WTC11 (cell line): Measurements from ENCODE around the gene EYA2. TPM values are rescaled to one million over a fixed set of nuclear protein-coding genes. Genes with fewer than 3 reads are reported as not detected.
A peak's percentile ranks its signal among the peaks of the same experiment; 100 is the strongest.

Source experiments
- ATAC-seq: fragments of 200-7000 bp; cut with Tn5 transposase; 2 replicates; pipeline ENCODE4 v1.10.0; 2021; ENCODE audit warnings: mild to moderate bottlenecking, moderate library complexity
- CTCF ChIA-PET: fragments of 300-600 bp; sonication (Branson Sonifier 250); formaldehyde crosslinking; loops from one replicate; lab custom pipeline; 2021; ENCODE audit warnings: antibody characterized with exemption; lab: Charles Lee
- POLR2A ChIA-PET: fragments of 350-600 bp; sonication (Branson Sonifier 250); formaldehyde crosslinking; loops from one replicate; lab custom pipeline; 2021; ENCODE audit warnings: antibody characterized with exemption; lab: Charles Lee
- DNase-seq: peaks from one replicate; pipeline ENCODE4 v3.0.0; 2021; ENCODE audit warnings: low spot score
- H3K27ac Mint-ChIP-seq: 2 replicates; pipeline ENCODE4 v1.8.0; 2021; ENCODE audit warnings: mixed read lengths
- H3K27me3 Mint-ChIP-seq: 2 replicates; pipeline ENCODE4 v1.8.0; 2021; ENCODE audit warnings: low read depth, mild to moderate bottlenecking, moderate library complexity, mixed read lengths
- H3K36me3 Mint-ChIP-seq: 2 replicates; pipeline ENCODE4 v1.8.0; 2021; ENCODE audit warnings: mixed read lengths
- H3K4me1 Mint-ChIP-seq: 2 replicates; pipeline ENCODE4 v1.8.0; 2022; ENCODE audit warnings: mixed read lengths
- H3K4me3 Mint-ChIP-seq: 2 replicates; pipeline ENCODE4 v1.8.0; 2021; ENCODE audit warnings: mild to moderate bottlenecking, moderate library complexity, mixed read lengths
- H3K9me3 Mint-ChIP-seq: 2 replicates; pipeline ENCODE4 v1.8.0; 2021; ENCODE audit warnings: mixed read lengths
- ATF6 ChIP-seq: sonication (generic); formaldehyde crosslinking; IDR thresholded peaks from 2 replicates; pipeline ENCODE4 v1.8.1; 2023; ENCODE audit warnings: mild to moderate bottlenecking, missing genetic modification reagents
- E2F1 ChIP-seq: sonication (generic); formaldehyde crosslinking; IDR thresholded peaks from 2 replicates; pipeline ENCODE4 v1.8.0; 2022; ENCODE audit warnings: mild to moderate bottlenecking, missing genetic modification reagents
- ESRRA ChIP-seq: sonication (generic); formaldehyde crosslinking; IDR thresholded peaks from 2 replicates; pipeline ENCODE4 v1.8.1; 2022; ENCODE audit warnings: mild to moderate bottlenecking, missing genetic modification reagents, borderline replicate concordance
- FOXP1 ChIP-seq: sonication (generic); formaldehyde crosslinking; IDR thresholded peaks from 2 replicates; pipeline ENCODE4 v1.8.0; 2022; ENCODE audit warnings: missing genetic modification reagents, mild to moderate bottlenecking, moderate library complexity, borderline replicate concordance
- HMGA2 ChIP-seq: fragments of 250-450 bp; sonication (Bioruptor Pico); IDR thresholded peaks from 2 replicates; pipeline ENCODE4 v1.4.0; 2021; ENCODE audit warnings: mild to moderate bottlenecking, moderate library complexity
- KAT7 ChIP-seq: sonication (generic); formaldehyde crosslinking; IDR thresholded peaks from 2 replicates; pipeline ENCODE4 v1.8.1; 2023; ENCODE audit warnings: missing genetic modification reagents, mild to moderate bottlenecking, borderline replicate concordance
- PRDM15 ChIP-seq: sonication (generic); formaldehyde crosslinking; IDR thresholded peaks from 2 replicates; pipeline ENCODE4 v1.8.0; 2022; ENCODE audit warnings: missing genetic modification reagents
- PRRX2 ChIP-seq: fragments of 250-450 bp; sonication (Bioruptor Pico); IDR thresholded peaks from 2 replicates; pipeline ENCODE4 v1.8.0; 2021; ENCODE audit warnings: mild to moderate bottlenecking
- RORB ChIP-seq: fragments of 250-450 bp; sonication (Bioruptor Pico); IDR thresholded peaks from 2 replicates; pipeline ENCODE4 v1.9.0; 2021; ENCODE audit warnings: mild to moderate bottlenecking
- SOX15 ChIP-seq: fragments of 250-450 bp; sonication (Bioruptor Pico); IDR thresholded peaks from 2 replicates; pipeline ENCODE4 v1.9.0; 2021; ENCODE audit warnings: mild to moderate bottlenecking
- STAT6 ChIP-seq: sonication (generic); formaldehyde crosslinking; conservative IDR thresholded peaks from 2 replicates; pipeline ENCODE4 v1.8.1; 2023; ENCODE audit warnings: mild to moderate bottlenecking, low read depth, missing genetic modification reagents, moderate library complexity
- ZNF138 ChIP-seq: sonication (generic); formaldehyde crosslinking; conservative IDR thresholded peaks from 2 replicates; pipeline ENCODE4 v1.8.1; 2022; ENCODE audit warnings: mild to moderate bottlenecking, moderate library complexity, missing genetic modification reagents
- ZNF423 ChIP-seq: fragments of 250-450 bp; sonication (Bioruptor Pico); IDR thresholded peaks from 2 replicates; pipeline ENCODE4 v2.1.2; 2022; ENCODE audit warnings: mild to moderate bottlenecking, moderate library complexity
- total RNA-seq: library from RNA; stranded (reverse); gene quantifications from 3 replicates; pipeline ENCODE4 v1.2.3, GENCODE V29; 2021
- TF ChIP-seq, protein P1 (sequence below): fragments of 200-600 bp; IDR thresholded peaks from 2 replicates; pipeline ENCODE4 v1.8.0; 2022; ENCODE audit warnings: antibody characterized with exemption
- TF ChIP-seq, protein P2 (sequence below): fragments of 250-450 bp; sonication (Bioruptor Pico); IDR thresholded peaks from 2 replicates; pipeline ENCODE4 v1.9.0; 2021; ENCODE audit warnings: mild to moderate bottlenecking
- TF ChIP-seq, protein P3 (sequence below): fragments of 250-450 bp; sonication (Bioruptor Pico); IDR thresholded peaks from 2 replicates; pipeline ENCODE4 v1.8.0; 2021; ENCODE audit warnings: mild to moderate bottlenecking

The EYA2 gene
- total RNA-seq, 1 experiment from 2014 or later = 1.5 TPM

DNA sequence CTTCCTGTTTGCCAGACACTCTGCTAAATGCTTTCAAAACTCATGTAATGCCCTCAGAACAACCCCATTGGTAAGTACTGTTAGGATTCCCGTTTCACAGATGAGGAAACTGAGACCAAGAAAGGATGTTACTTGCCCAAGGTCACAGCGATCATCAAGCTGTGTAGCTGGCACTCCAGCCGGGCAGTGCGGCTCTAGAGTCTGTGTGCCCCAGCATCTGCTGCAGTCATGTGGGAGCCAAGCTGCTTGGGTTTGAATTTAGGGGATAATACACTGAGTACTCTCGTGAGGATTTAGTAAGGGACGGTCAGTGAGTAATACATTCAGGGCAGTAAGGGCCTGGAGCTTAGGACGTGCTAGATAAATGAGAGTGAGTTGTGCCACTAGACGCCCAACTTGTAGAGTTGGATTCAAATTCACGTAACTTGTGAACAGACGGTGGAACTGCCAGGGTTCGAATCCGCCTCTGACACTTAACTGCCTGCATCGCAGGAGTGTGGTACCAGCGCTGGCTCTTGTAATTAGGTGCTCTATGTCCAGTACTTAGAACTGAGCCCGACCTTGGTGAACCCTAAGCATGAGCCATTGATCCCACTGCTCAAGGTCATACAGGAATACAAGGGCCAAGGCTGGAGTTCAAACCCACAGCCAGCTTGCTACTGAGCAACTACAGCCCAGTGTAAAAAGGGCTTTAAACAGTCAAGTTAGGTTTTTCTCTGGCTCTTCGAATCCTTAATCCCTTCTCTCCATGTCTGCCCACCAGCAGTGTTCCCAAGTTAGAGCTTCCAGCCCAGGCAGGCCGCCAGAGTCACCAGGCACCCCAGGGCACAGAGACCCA, 70.2 kb downstream of the EYA2 start (continued):
- TF ChIP-seq ATF6 (no peak), HMGA2 (no peak)
- TF ChIP-seq, all 79 proteins: peak for 0

DNA sequence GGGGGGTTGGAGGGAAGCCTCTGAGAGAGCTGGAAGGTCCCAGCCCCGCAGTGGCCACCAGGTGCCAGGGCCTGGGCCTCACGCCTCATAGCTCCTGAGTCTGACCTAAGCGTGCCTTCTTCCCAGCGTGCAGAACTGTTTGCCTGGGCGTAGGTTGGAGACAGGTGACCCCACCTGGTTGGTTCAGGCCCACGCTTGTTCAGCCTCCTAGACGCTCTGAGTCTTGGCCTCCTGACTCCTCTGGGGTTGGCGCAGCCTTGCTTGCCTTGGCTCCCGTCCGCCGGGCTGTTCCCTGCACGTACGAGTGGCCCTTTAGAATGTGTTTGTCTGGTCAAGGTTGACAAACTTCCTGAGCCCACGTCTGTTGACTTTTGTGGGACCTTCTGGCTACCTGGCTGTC, 70.8 kb downstream of the EYA2 start:
- CTCF ChIA-PET = interaction anchor here (1.1 to 2.5 kb wide), 3 partner anchors 27 to 207 kb away, joined by 3 to 9 read pairs (median 4); no protein-coding TSS in a partner anchor
- peaks cover 4% of the 10 kb centered on the region for H3K9me3 Mint-ChIP-seq
- TF ChIP-seq ESRRA (CRISPR knock-in tag) (no peak), PRDM15 (no peak), PRRX2 (CRISPR knock-in tag) (no peak)
- TF ChIP-seq, protein P1, sequence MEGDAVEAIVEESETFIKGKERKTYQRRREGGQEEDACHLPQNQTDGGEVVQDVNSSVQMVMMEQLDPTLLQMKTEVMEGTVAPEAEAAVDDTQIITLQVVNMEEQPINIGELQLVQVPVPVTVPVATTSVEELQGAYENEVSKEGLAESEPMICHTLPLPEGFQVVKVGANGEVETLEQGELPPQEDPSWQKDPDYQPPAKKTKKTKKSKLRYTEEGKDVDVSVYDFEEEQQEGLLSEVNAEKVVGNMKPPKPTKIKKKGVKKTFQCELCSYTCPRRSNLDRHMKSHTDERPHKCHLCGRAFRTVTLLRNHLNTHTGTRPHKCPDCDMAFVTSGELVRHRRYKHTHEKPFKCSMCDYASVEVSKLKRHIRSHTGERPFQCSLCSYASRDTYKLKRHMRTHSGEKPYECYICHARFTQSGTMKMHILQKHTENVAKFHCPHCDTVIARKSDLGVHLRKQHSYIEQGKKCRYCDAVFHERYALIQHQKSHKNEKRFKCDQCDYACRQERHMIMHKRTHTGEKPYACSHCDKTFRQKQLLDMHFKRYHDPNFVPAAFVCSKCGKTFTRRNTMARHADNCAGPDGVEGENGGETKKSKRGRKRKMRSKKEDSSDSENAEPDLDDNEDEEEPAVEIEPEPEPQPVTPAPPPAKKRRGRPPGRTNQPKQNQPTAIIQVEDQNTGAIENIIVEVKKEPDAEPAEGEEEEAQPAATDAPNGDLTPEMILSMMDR = no peak
- TF ChIP-seq, all 79 proteins: peak for 0

GRCh38 chr20:46967646-46968045, 73.0 kb downstream of the EYA2 start:
- POLR2A ChIA-PET = no interaction called here
- CTCF ChIA-PET = interaction anchor here (1.5 kb wide), 1 partner anchor 29 kb away, joined by 4 read pairs; no protein-coding TSS in a partner anchor
- Mint-ChIP-seq H3K36me3 (no peaks in the 10 kb centered on the region), H3K27ac (no peak overlapping the region), H3K4me1 (peaks cover 13% of the 10 kb centered on the region), H3K4me3 (no peak overlapping the region), H3K27me3 (no peaks in the 10 kb centered on the region), H3K9me3 (peaks cover 9% of the 10 kb centered on the region)
- ATAC-seq (no peak), DNase-seq (no peak)
- TF ChIP-seq, protein P2, sequence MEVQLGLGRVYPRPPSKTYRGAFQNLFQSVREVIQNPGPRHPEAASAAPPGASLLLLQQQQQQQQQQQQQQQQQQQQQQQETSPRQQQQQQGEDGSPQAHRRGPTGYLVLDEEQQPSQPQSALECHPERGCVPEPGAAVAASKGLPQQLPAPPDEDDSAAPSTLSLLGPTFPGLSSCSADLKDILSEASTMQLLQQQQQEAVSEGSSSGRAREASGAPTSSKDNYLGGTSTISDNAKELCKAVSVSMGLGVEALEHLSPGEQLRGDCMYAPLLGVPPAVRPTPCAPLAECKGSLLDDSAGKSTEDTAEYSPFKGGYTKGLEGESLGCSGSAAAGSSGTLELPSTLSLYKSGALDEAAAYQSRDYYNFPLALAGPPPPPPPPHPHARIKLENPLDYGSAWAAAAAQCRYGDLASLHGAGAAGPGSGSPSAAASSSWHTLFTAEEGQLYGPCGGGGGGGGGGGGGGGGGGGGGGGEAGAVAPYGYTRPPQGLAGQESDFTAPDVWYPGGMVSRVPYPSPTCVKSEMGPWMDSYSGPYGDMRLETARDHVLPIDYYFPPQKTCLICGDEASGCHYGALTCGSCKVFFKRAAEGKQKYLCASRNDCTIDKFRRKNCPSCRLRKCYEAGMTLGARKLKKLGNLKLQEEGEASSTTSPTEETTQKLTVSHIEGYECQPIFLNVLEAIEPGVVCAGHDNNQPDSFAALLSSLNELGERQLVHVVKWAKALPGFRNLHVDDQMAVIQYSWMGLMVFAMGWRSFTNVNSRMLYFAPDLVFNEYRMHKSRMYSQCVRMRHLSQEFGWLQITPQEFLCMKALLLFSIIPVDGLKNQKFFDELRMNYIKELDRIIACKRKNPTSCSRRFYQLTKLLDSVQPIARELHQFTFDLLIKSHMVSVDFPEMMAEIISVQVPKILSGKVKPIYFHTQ (CRISPR knock-in tag) = no peak
- TF ChIP-seq ZNF138 (no peak), KAT7 (no peak), ZNF423 (CRISPR knock-in tag) (no peak), RORB (CRISPR knock-in tag) (no peak), E2F1 (CRISPR knock-in tag) (no peak), SOX15 (no peak), STAT6 (CRISPR knock-in tag) (no peak), FOXP1 (CRISPR knock-in tag) (no peak)
- TF ChIP-seq, protein P3, sequence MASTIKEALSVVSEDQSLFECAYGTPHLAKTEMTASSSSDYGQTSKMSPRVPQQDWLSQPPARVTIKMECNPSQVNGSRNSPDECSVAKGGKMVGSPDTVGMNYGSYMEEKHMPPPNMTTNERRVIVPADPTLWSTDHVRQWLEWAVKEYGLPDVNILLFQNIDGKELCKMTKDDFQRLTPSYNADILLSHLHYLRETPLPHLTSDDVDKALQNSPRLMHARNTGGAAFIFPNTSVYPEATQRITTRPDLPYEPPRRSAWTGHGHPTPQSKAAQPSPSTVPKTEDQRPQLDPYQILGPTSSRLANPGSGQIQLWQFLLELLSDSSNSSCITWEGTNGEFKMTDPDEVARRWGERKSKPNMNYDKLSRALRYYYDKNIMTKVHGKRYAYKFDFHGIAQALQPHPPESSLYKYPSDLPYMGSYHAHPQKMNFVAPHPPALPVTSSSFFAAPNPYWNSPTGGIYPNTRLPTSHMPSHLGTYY (CRISPR knock-in tag) = no peak

More for the DNA sequence above, 70.8 kb downstream of the EYA2 start:
- Mint-ChIP-seq H3K4me1 (peaks cover 8% of the 10 kb centered on the region), H3K36me3 (no peaks in the 10 kb centered on the region), H3K27me3 (no peaks in the 10 kb centered on the region), H3K27ac (peak overlapping the region; percentile 57), H3K4me3 (no peak overlapping the region)
- DNase-seq = no peak
- POLR2A ChIA-PET = no interaction called here
- no peak for ATAC-seq
